Thyroid gland (tissue), 4 donors: Measurements from ENCODE around the gene MAGEA3.

ENCODE experiments used
- POLR2A ChIP-seq, 2 donors: fragments of 450-650 bp; IDR thresholded peaks; one replicate each; pipeline ENCODE4 v1.6.1; 2017; ENCODE audit warnings: antibody characterized with exemption in 2 of 2, mild to moderate bottlenecking in 2 of 2, moderate library complexity in 1 of 2
- TF ChIP-seq, protein P1 (sequence below), 6 experiments: fragments of 200-600 bp in 3 of 6; fragments of 450-650 bp in 3 of 6; sonication (generic) in 3 of 6; IDR thresholded peaks; one replicate each; pipeline ENCODE4 v1.5.1; 2016 to 2019; ENCODE audit warnings: antibody characterized with exemption in 6 of 6, mild to moderate bottlenecking in 2 of 6, inconsistent platforms in 1 of 6, moderate library complexity in 1 of 6

DNA sequence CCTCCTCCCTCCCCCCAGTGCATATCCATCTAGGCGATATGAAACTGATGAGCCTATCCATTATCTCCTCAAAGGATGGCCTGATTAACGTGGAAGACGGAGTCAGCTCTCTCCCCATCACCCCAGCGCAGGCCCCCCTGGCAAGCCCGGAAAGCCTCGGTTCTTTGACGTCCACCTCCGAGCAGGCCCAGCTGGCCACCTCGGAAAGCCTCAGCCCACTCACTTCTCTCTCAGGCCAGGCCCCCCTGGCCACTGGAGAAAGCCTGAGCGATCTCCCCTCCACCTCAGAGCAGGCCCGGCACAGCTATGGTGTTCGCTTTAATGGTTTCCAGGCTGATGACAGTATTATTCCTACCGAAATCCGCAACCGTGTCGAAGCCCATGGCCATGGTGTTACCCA is 46.1 kb upstream of the MAGEA3 start:
- TF ChIP-seq, protein P1, sequence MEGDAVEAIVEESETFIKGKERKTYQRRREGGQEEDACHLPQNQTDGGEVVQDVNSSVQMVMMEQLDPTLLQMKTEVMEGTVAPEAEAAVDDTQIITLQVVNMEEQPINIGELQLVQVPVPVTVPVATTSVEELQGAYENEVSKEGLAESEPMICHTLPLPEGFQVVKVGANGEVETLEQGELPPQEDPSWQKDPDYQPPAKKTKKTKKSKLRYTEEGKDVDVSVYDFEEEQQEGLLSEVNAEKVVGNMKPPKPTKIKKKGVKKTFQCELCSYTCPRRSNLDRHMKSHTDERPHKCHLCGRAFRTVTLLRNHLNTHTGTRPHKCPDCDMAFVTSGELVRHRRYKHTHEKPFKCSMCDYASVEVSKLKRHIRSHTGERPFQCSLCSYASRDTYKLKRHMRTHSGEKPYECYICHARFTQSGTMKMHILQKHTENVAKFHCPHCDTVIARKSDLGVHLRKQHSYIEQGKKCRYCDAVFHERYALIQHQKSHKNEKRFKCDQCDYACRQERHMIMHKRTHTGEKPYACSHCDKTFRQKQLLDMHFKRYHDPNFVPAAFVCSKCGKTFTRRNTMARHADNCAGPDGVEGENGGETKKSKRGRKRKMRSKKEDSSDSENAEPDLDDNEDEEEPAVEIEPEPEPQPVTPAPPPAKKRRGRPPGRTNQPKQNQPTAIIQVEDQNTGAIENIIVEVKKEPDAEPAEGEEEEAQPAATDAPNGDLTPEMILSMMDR (IDR thresholded peaks at IDR 0.05), result no peak
- TF ChIP-seq POLR2A (IDR thresholded peaks at IDR 0.05), result no peak
